Endothelial cell of umbilical vein (primary cell): ENCODE data around the gene MPP3.

ENCODE experiments used
- CTCF ChIP-seq, 2 donors: IDR thresholded peaks; 1 replicate in 1 of 2; 2 replicates in 1 of 2; pipeline ENCODE4 v1.5.1; 2011; ENCODE audit warnings: low read length in 2 of 2, mild to moderate bottlenecking in 2 of 2, moderate library complexity in 2 of 2, control low read depth in 1 of 2, inconsistent platforms in 1 of 2, low read depth in 1 of 2; ENCODE audit not compliant: insufficient read depth in 1 of 2; ENCODE audit errors: extremely low read depth in 1 of 2
- EZH2 ChIP-seq: IDR thresholded peaks from 2 replicates; pipeline ENCODE4 v1.6.1; 2012; ENCODE audit warnings: borderline replicate concordance, low read depth, mild to moderate bottlenecking, moderate library complexity, low read length, inconsistent platforms; ENCODE audit not compliant: severe bottlenecking
- JUN ChIP-seq: IDR thresholded peaks from 2 replicates; pipeline ENCODE4 v1.6.1; 2011; ENCODE audit warnings: borderline replicate concordance, low read depth; ENCODE audit not compliant: insufficient read length, insufficient read depth
- POLR2A ChIP-seq: IDR thresholded peaks from 2 replicates; pipeline ENCODE4 v1.6.1; 2012; ENCODE audit warnings: low read depth, mild to moderate bottlenecking, control low read depth, low read length
- POLR2AphosphoS5 ChIP-seq: IDR thresholded peaks from 2 replicates; pipeline ENCODE4 v1.6.1; 2012; ENCODE audit warnings: low read depth, mild to moderate bottlenecking, control low read depth, low read length, moderate library complexity; ENCODE audit not compliant: insufficient read depth

- no peak for TF ChIP-seq CTCF (IDR thresholded peaks at IDR 0.05; ENCODE audit: extremely low read depth in 1 of 2, insufficient read depth in 1 of 2, low read depth in 1 of 2, low read length in 2 of 2)
- no peak for TF ChIP-seq POLR2AphosphoS5
- TF ChIP-seq POLR2A, result no peak
- TF ChIP-seq EZH2, result no peak
- TF ChIP-seq JUN, result no peak
These were observed 16.2 kb upstream of the MPP3 start for GRCh38 chr17:43849116-43849515.
